Mesenteric fat pad (tissue), 1 donor: ENCODE data around the gene TMSB10. TPM values are rescaled to one million over a fixed set of nuclear protein-coding genes. Genes with fewer than 3 reads are reported as not detected.
"Not testable (repeated sequence)": the region's sequence is repeated elsewhere in the genome, so short reads cannot be mapped to it uniquely, and the experiment has no call there.

ENCODE experiments used
- DNase-seq: peaks from one replicate; pipeline ENCODE4 v3.0.0-alpha.2; 2020; ENCODE audit warnings: low spot score
- long read RNA-seq: library from polyadenylated mRNA; unstranded; transcript quantifications from one replicate; pipeline ENCODE4 v2.0.0, GENCODE V29; 2020
- total RNA-seq: library from RNA; stranded (reverse); fragmentation: NEBNext Ultra II Directional; extraction: Animal tissue kit (Norgen Biotek cat#: 25700); gene quantifications from one replicate; pipeline ENCODE4 v1.2.1, GENCODE V29; 2021
- donor health status: DM: yes; HTN: yes; CAD: no.

The TMSB10 gene
- 1,485 TPM for total RNA-seq
- long read RNA-seq, transcript TMSB10-201 (3 exons, 496 nt), result major isoform, 298 of 313 reads
- long read RNA-seq, partial matches to known transcripts, result 12 of 313 reads
- long read RNA-seq, other reads (novel, unspliced or antisense), result 3 of 313 reads

DNA sequence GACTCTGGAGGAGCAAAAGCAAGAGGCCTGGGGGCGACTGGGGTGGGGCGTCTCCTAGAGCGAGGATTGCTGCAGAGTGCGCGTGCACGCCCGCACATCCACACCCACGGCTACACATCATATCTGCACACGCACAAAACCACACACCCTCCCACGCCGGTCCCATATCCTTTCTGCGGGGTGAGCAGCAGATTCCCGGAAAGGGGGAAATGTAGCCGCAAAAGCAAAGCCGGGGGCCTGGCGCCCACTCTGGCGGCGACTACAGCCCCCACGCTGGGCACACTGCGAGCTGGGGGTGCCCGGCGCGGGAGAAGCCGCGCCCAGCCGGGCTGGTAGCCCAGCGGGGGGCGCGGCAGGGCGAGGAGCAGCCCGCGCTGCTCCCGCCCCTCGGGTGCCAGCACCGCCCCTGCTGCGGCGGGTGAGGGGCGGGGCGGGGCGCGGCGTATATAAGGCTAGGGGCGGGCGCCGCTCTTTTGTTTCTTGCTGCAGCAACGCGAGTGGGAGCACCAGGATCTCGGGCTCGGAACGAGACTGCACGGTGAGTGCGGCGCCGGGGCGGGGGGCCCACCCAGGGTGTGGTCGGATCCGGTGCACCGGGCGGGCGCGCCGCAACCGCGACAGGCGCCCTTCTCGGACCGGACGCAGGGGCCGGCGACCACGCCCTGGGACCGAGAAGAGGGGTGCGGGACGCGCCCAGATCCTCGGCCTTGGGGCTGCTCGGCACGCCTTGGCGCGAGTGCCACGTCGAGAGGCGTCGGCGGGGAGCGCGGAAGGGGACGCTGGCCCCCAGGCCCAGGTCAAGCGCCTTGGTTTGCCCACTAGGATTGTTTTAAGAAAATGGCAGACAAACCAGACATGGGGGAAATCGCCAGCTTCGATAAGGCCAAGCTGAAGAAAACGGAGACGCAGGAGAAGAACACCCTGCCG lies at the start of gene TMSB10:
Gene TMSB10 (plus strand): TSS at position 476 of the 927 bp plus-strand sequence.
- DNase-seq, result peak; percentile 98

DNA sequence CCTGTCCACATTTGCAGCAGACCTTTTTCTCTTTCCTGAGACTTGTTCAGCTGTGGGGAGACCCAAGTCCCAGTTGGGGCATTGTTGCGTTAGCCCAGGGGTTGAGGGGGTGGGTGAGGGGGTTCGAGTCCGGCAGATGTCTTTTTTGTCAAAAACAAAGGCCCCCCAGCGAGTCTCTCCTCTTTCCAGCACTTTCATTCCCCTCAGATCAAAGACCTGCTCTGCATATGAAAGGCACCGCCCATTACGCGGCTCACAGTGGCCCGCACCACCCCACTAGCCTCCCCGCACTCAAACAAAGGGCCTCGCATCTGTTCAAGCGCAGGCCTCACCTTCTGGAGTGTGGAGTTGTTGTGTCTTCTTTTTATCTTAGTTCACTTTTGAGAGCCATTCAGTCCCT lies 49.7 kb upstream of the TMSB10 start:
- no peak for DNase-seq

DNA sequence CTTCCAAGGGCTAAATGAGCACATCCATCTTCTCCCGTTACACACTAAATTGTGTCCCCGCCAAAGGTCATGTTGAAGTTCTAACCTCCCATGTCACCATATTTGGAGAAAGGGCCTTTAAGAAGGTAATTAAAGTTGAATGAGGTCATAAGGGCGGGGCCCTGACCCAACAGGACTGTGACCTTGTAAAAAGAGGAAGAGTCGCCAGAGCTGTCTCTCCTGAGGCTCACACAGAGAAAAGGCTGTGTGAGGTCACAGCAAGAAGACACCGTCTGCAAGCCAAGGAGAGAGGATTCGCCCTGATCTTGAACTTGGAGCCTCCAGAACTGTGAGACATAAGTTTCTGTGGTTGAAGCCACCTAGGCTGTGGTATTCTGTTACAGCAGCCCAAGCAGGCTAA lies 48.7 kb upstream of the TMSB10 start:
- no peak for DNase-seq

DNA sequence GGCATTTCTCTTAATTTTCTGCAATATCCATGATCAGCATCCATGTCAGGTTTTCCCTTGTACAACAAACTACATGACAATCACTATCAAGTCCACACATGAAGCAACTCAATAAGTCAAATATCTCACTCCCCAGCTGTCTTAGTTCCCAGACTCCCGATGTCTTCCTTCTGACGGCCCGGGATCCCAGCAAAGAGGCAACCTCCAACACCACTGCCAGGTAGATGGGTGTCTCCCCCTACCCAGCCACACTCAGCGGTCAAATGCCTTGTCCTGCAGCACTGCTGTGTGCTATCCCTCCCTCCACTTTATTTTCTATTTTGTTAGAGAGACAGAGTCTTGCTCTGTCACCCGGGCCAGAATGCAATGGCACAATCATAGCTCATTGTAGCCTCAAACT lies 47.9 kb upstream of the TMSB10 start:
- DNase-seq, result no peak

DNA sequence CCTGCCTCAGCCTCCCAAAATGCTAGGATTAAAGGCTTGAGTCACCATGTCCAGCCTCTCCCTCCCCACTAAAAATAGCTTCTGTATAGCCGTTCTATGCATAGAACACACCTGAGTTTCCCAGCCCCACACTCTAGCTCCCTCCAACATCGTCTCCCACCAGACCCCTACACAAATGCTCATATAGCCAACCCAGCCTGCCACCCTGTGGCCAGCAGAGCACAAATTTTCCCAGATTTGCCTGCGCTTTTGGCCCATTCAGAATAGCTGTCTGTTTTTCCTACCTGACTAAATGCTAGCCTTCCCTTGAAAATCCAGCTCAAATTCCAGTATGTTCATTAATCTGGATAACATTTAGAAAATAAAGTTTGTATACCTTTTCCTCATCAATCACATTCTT lies 47.3 kb upstream of the TMSB10 start:
- DNase-seq, result no peak

DNA sequence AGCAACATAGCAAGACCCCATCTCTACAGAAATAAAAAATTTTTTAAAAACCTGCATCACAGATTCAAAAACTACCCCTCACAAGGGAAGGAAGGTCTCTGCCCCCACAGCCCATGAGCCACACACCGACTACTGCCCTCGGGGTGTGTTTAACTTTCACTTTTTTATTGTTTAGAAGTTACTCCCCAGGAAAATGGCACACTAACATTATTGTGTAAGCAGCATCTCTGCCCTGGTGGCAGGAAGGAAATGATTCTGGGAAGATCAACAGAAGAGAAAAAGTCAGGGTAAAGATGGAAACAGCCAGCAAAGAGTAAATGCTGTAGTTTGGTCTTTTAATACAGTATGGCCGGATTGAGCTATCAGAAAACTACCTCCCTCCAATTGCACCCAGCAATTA lies 46.5 kb upstream of the TMSB10 start:
- DNase-seq, result no peak

DNA sequence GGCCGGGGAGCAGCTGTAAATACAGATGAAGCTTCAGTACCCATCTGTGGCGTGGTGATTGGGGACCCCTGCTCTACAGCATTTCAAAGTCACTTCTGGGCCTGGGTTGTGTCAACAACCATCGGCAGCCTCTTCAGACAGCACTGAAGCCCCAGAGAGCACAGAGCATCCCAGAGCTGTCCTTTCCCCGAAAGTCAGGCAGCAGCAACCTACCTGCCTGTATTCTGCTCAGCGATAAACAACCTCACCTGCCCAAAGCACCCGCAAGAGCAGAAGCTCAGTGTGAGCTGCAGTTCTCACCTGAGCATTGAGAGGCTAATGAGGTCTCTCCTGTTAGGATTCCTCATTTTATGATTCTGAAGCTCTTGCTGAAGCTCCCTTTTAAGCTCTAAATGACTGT lies 43.9 kb upstream of the TMSB10 start:
- DNase-seq, result peak; percentile 51

DNA sequence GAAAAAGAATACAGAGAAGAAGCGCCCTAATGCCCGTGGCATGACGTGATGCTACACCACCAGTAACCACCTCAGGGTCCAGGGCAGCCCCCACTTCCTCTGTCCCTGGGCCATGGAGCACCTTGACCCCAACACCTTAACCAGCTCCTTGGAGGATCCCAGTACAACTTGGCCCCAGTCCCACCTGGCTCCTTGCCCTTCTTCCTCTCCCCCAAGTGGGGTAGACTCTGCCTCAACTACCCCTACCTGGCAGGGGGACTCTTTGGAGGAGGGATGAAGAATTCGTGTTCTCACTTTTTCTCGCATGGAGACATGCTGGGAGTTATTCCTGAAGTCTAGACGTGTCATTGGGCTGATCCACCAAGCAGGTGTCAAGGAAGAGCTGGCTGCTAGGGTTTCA lies 43.5 kb upstream of the TMSB10 start:
- no peak for DNase-seq

DNA sequence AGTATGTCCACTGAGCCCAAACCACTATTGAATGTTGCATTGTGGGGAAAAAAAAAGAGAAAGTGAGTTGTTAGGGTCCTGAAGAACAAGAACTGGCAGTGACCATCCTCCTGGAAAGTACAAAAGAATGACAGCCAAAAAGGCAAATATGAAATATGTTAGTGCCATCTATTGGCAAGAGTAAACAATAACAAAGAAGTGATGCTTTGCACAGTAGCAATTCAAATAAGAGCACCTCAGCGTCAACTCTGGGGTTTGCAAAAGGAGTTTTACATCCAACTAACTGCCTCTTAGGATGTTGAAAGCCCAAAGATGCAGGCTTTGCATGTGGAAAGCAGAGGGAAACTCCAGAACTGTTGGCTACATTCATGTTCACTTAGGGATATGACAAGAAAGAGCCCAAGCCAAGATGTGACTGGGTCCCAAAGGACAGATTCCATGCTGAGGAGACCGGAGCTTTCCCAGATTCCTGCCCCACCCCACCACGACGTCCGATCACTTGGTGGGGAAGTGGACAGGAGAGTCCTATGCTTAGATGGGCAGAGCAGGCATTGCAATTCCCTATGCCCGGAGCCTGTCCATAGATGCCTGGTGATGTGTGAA lies 40.2 kb upstream of the TMSB10 start:
- DNase-seq, result no peak

DNA sequence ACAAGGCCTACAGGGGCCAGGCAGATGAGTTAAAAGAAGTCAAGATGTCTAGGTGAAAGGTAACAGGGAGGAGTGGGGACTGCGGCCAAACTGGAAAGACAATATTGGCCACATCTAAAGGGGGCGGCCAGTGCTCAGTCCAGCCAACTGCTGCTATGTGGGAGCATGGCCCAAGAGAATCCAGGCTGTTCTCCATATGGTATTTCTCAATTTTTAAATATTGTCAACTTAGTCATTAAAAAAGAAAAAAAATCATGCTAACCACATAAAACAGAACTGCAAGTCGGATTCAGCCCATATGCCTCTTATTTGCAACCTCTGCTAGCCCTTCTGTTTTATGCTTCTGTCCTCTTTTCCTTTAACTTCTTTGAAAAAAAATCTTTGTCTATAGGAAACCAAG lies 39.3 kb upstream of the TMSB10 start:
- peak; percentile 28 for DNase-seq

DNA sequence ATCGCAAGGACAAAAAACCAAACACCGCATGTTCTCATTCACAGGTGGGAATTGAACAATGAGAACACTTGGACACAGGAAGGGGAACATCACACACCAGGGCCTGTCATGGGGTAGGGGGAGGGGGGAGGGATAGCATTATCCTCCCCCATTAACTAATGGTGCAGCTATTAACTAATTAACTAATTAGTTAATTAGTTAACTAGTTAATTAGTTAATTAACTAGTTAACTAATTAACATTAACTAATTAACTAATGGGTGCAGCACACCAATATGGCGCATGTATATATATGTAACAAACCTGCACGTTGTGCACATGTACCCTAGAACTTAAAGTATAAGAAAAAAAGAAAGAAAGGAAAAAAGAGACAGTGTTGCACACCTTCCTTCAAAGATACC lies 37.1 kb upstream of the TMSB10 start:
- DNase-seq, result not testable (repeated sequence)

DNA sequence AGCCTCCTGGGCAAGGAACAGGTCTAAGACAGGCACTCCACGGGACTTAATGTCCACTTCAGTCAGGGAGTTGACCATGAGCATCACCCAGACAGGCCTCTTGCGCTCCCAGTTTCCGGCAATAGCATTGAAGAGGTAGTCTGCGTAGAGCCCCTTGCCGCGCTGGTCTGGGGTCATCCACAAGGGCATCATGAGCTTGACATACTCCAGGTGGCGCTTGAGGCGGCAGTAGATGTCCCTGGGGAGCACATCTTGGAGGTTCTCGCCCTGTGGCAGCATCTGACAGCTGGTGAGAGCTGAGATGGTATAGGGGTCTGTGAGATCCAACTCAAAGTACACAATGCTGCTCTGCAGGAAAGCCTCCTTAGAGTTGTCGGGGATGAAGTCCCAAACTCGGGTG lies 35.1 kb upstream of the TMSB10 start:
- DNase-seq, result peak; percentile 59

DNA sequence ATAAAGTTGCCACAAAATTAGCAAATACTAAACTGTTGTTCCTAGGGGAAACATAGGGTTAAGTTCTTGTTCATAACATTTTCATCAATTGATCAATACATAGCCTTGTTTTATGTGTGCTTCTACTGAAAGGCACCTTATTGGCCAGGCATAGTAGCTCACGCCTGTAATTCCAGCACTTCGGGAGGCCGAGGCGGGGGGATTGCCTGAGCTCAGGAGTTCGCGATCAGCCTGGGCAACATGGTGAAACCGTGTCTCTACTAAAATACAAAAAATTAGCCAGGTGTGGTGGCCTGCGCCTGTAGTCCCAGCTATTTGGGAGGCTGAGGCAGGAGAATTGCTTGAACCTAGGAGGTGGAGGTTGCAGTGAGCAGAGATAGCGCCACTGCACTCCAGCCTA lies 32.8 kb upstream of the TMSB10 start:
- peak; percentile 39 for DNase-seq

DNA sequence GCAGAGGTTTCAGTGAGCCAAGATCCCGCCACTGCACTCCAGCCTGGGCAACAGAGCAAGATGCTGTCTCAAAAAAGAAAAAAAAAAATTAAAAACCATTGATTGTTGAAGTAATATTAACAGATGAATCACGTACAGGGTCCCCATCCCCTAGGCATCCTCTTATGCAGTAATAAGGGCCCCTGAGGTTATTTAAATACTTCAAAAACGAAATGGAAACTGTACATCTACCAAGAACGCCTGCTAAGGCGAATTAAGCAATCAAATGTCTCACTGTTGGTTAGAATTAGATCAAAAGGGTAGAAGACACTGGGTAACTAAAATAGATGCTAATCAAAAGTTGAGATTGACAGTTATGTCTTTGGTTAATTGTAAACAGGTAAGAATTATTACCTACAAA lies 32.1 kb upstream of the TMSB10 start:
- DNase-seq, result no peak

DNA sequence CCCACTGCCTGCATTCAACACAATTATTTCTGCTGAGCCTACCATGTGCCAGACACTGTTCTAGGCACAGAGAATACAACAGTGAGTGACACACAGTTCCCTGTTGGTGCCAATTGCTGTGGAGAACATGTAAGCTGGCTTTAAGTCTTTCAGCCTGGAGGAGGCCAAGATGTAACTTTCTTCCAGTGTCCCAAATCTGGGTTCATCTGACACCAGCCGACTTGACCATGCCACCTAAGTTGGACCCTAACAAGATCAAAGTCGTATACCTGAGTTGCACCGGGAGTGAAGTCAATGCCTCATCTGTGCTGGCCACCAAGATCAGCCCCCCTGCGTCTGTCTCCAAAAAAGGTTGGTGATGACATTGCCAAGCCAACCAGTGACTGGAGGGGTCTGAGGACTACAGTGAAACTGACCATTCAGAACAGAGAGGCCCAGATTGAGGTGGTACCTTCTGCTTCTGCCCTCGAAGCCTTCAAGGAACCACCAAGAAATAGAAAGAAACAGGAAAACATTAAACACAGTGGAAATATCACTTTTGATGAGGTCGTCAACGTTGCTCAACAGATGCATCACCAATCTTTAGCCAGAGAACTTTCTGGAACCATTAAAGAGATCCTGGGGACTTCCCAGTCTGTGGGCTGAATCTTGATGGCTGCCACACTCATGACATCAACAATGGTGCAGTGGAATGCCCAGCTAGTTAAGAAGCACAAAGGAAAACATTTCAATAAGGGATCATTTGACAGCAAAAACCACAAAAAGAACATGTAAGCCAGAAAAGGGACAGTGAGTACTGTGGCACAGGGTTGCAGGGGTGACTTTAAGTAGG lies 30.9 kb upstream of the TMSB10 start:
- DNase-seq, result peak; percentile 43

DNA sequence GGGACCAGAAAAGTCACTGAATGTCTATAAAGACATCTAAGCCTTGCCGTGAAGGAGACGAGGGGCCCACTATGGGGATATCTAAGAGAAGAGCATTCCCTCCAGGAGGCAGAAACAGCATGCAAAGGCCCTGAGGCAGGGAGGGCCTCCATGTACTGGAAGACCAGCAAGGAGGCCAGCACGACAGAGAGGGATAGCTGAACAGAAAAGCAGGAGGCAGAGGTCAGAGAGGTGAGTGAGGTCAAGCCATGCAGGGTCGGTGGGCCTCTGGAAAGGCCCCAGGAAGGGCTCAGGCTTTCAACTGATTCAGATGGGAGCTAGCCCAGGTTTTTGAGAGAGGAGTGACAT lies 30.3 kb upstream of the TMSB10 start:
- DNase-seq, result peak; percentile 83

DNA sequence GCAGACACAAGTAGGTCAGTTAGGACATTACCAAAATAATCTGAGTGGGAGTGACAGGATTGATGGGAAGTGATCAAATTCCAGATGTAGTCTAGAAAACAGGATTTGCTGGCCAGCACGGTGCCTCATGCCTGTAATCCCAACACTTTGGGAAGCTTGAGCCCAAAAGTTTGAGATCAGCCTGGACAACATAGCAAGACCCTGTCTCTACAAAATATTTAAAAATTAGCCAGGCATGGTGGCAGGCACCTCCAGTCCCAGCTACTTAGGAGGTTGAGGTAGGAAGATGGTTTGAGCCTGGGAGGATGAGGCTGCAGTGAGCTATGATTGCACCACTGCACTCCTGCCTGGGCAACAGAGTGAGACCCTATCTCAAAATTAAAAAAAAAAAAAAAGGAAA lies 29.8 kb upstream of the TMSB10 start:
- DNase-seq, result not testable (repeated sequence)

DNA sequence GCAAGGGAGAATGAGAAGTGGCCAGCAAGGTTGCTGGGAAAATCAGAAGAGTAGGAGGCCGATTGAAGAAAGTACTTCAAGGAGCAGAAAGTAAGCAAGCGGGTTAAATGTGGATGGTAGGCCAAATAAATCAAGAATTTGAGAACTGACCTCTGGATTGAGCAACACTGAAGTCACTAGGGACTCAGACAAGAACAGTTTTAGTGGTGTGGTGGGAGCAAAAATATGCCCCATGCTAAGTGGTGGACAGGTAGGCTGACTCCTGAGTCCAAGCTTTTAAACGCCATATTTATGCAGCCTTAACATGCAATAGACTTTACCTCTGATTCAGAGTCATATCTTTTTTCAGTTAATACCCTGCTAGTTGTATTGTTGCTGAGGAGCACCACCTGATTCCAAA lies 29.1 kb upstream of the TMSB10 start:
- no peak for DNase-seq

DNA sequence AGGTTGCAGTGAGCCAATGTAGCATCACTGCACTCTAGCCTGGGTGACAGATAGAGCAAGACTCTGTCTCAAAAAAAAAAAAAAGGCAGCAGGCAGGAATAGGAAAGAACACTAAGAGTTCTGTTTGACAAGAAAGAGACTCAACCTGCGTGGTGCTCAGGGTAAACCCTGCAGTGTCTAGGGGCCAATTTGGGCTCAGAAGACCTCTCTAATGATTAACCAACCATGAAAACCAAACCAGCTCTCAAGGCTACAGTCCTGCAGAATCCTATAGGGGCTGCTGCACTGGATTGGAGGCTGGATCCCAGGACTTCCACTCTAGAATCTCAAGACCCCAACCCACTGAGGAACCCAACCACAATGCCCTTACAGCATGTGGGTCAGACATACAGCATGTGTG lies 27.0 kb upstream of the TMSB10 start:
- no peak for DNase-seq

DNA sequence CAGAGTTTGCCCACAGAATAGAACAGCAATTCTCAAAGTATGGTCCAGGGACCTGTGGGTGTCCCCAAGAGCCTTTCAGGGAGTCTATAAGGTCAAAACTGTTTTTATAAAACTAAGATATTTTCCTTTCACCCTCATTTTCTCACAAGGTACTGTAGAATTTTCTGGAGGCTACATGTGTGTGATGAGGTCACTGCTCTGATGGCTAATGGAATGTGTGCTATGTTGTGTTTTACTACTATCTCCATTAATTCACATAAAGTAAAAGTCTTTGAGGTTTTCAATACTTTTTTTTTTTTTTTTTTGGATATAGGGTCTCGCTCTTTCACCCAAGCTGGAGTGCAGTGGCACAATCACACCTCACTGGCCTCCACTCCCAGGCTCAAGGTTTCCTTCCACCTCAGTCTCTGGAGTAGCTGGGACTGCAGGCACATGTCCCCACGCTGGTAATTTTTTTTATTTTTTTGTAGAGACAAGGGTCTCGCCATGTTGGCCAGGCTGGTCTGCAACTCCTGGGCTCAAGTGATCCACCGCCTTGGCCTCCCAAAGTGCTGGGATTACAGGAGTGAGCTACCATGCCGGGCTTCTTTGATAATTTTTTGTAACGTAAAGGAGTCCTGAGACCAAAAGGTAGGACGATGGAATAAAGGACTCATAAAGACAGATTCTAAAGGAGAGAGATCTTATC lies 26.4 kb upstream of the TMSB10 start:
- DNase-seq, result peak; percentile 20
